Activated naive CD4-positive, alpha-beta T cell treated with anti-CD3 and anti-CD28 coated beads for 36 hours (primary cell): Measurements from ENCODE around the gene TPST1. TPM values are rescaled to one million over a fixed set of nuclear protein-coding genes. Genes with fewer than 3 reads are reported as not detected.
"Not testable (repeated sequence)": the region's sequence is repeated elsewhere in the genome, so short reads cannot be mapped to it uniquely, and the experiment has no call there.

Experiments
- CTCF ChIA-PET: fragments of 350-600 bp; sonication (Branson Sonifier 250); formaldehyde crosslinking; loops from one replicate; lab custom pipeline; 2021; ENCODE audit warnings: antibody characterized with exemption; lab: Charles Lee
- DNase-seq: peaks from one replicate; pipeline ENCODE4 v3.0.0-alpha.2; 2020
- H3K27ac Mint-ChIP-seq: one replicate; pipeline ENCODE4 v1.8.0; 2021; ENCODE audit warnings: mild to moderate bottlenecking, mixed read lengths
- H3K27me3 Mint-ChIP-seq: one replicate; pipeline ENCODE4 v1.8.0; 2021; ENCODE audit warnings: low read depth, mixed read lengths
- H3K36me3 Mint-ChIP-seq: one replicate; pipeline ENCODE4 v1.8.0; 2021; ENCODE audit warnings: low read depth, mixed read lengths
- H3K4me1 Mint-ChIP-seq: one replicate; pipeline ENCODE4 v1.8.0; 2021; ENCODE audit warnings: low read depth, mixed read lengths
- H3K4me3 Mint-ChIP-seq: one replicate; pipeline ENCODE4 v1.8.0; 2021; ENCODE audit warnings: mild to moderate bottlenecking, moderate library complexity, mixed read lengths
- H3K9me3 Mint-ChIP-seq: one replicate; pipeline ENCODE4 v1.8.0; 2021; ENCODE audit warnings: mixed read lengths
- intact Hi-C: fragments of 100-400 bp; cut with micrococcal nuclease; formaldehyde crosslinking; loops from one replicate; pipeline ENCODE4 v1.15.1; 2023
- total RNA-seq, 2 experiments: library from RNA; stranded (reverse); gene quantifications; one replicate each; pipeline ENCODE4 v1.2.3, GENCODE V29; 2021

The TPST1 gene
- total RNA-seq, 2 experiments from 2014 or later = 1.9 to 3.8 TPM

DNA sequence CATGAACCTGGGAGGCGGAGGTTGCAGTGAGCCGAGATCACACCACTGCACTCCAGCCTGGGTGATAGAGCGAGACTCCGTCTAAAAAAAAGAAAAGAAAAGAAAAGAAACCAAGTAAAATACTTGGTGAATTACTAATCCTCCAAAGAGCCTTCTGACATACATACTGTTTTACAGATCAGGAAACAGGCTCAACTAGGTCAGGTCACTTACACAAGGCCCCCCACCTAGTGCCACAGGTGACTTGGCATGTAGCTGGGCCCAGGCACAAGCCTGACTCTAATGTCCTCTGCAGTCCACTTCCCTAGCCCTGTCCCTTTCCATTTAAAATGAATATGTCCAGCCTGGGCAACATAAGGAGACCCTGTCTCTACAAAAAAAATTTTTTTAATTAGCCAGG, 157.0 kb downstream of the TPST1 start:
- no peaks in the 10 kb centered on the region for H3K36me3 Mint-ChIP-seq
- DNase-seq = no peak
- H3K27ac Mint-ChIP-seq = no peak overlapping the region
- no peaks in the 10 kb centered on the region for H3K27me3 Mint-ChIP-seq
- H3K4me3 Mint-ChIP-seq = no peak overlapping the region
- CTCF ChIA-PET = no interaction called here
- H3K9me3 Mint-ChIP-seq = no peaks in the 10 kb centered on the region
- intact Hi-C loops = no loop called here
- H3K4me1 Mint-ChIP-seq = no peaks in the 10 kb centered on the region

- intact Hi-C loops = no loop called here
- Mint-ChIP-seq H3K4me1 (no peaks in the 10 kb centered on the region), H3K27ac (no peak overlapping the region), H3K36me3 (no peaks in the 10 kb centered on the region), H3K9me3 (no peaks in the 10 kb centered on the region), H3K4me3 (no peak overlapping the region), H3K27me3 (no peaks in the 10 kb centered on the region)
- DNase-seq = no peak
- CTCF ChIA-PET = no interaction called here
Measured at GRCh38 chr7:66363635-66364034, 158.5 kb downstream of the TPST1 start.

DNA sequence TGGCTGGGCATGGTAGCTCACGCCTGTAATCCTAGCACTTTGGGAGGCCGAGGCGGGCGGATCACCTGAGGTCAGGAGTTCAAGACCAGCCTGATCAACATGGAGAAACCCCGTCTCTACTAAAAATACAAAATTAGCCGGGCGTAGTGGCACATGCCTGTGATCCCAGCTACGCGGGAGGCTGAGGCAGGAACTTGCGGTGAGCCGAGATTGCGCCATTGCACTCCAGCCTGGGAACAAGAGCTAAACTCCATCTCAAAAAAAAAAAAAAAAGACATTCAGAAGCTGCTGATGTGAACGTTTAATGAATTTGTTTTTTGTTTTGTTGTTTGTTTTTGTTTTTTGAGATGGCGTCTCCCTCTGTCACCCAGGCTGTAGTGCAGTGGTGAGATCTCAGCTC, 159.9 kb downstream of the TPST1 start:
- CTCF ChIA-PET, H3K4me1 Mint-ChIP-seq, DNase-seq, H3K9me3 Mint-ChIP-seq, intact Hi-C loops, H3K27me3 Mint-ChIP-seq, H3K27ac Mint-ChIP-seq, H3K4me3 Mint-ChIP-seq, H3K36me3 Mint-ChIP-seq: not testable (repeated sequence)

GRCh38 chr7:66371096-66371824, 166.1 kb downstream of the TPST1 start:
- CTCF ChIA-PET = no interaction called here
- intact Hi-C loops = no loop called here
- no peaks in the 10 kb centered on the region for H3K36me3 Mint-ChIP-seq

GRCh38 chr7:66374141-66374840, 169.2 kb downstream of the TPST1 start:
- H3K9me3 Mint-ChIP-seq, H3K27ac Mint-ChIP-seq, intact Hi-C loops, H3K36me3 Mint-ChIP-seq, DNase-seq, H3K4me3 Mint-ChIP-seq, H3K4me1 Mint-ChIP-seq, H3K27me3 Mint-ChIP-seq: not testable (repeated sequence)
- CTCF ChIA-PET = interaction anchor here (0.6 kb wide), 1 partner anchor 378 kb away, joined by 3 read pairs; no protein-coding TSS in a partner anchor

More at GRCh38 chr7:66371096-66371824, 166.1 kb downstream of the TPST1 start:
- no peaks in the 10 kb centered on the region for H3K27me3 Mint-ChIP-seq
- no peaks in the 10 kb centered on the region for H3K9me3 Mint-ChIP-seq
- no peaks in the 10 kb centered on the region for H3K4me1 Mint-ChIP-seq
- H3K27ac Mint-ChIP-seq = no peak overlapping the region
- no peak overlapping the region for H3K4me3 Mint-ChIP-seq
- no peak for DNase-seq

GRCh38 chr7:66376264-66376945, 171.3 kb downstream of the TPST1 start:
- DNase-seq = no peak
- H3K4me3 Mint-ChIP-seq = no peak overlapping the region
- CTCF ChIA-PET = interaction anchor here (0.6 to 1.1 kb wide), 2 partner anchors 37 to 146 kb away, joined by 3 read pairs; no protein-coding TSS in a partner anchor
- peaks cover 14% of the 10 kb centered on the region for H3K9me3 Mint-ChIP-seq
- H3K27me3 Mint-ChIP-seq = no peaks in the 10 kb centered on the region
- H3K36me3 Mint-ChIP-seq = peaks cover 17% of the 10 kb centered on the region
- no peak overlapping the region for H3K27ac Mint-ChIP-seq
- intact Hi-C loops = no loop called here
- H3K4me1 Mint-ChIP-seq = no peaks in the 10 kb centered on the region

- H3K4me3 Mint-ChIP-seq = no peak overlapping the region
- intact Hi-C loops = no loop called here
- H3K9me3 Mint-ChIP-seq = peaks cover 14% of the 10 kb centered on the region
- no peak for DNase-seq
- CTCF ChIA-PET = interaction anchor here (0.6 to 1.1 kb wide), 2 partner anchors 37 to 146 kb away, joined by 3 read pairs; no protein-coding TSS in a partner anchor
- no peaks in the 10 kb centered on the region for H3K27me3 Mint-ChIP-seq
- no peak overlapping the region for H3K27ac Mint-ChIP-seq
- H3K4me1 Mint-ChIP-seq = no peaks in the 10 kb centered on the region
- peaks cover 17% of the 10 kb centered on the region for H3K36me3 Mint-ChIP-seq
Measured at GRCh38 chr7:66377045-66377444, 171.9 kb downstream of the TPST1 start.

GRCh38 chr7:66377714-66378113, 172.6 kb downstream of the TPST1 start:
- DNase-seq = no peak
- H3K36me3 Mint-ChIP-seq = peaks cover 17% of the 10 kb centered on the region
- CTCF ChIA-PET = no interaction called here
- H3K27me3 Mint-ChIP-seq = no peaks in the 10 kb centered on the region
- peaks cover 14% of the 10 kb centered on the region for H3K9me3 Mint-ChIP-seq
- no peak overlapping the region for H3K4me3 Mint-ChIP-seq
- no peaks in the 10 kb centered on the region for H3K4me1 Mint-ChIP-seq
- H3K27ac Mint-ChIP-seq = no peak overlapping the region
- intact Hi-C loops = no loop called here

DNA sequence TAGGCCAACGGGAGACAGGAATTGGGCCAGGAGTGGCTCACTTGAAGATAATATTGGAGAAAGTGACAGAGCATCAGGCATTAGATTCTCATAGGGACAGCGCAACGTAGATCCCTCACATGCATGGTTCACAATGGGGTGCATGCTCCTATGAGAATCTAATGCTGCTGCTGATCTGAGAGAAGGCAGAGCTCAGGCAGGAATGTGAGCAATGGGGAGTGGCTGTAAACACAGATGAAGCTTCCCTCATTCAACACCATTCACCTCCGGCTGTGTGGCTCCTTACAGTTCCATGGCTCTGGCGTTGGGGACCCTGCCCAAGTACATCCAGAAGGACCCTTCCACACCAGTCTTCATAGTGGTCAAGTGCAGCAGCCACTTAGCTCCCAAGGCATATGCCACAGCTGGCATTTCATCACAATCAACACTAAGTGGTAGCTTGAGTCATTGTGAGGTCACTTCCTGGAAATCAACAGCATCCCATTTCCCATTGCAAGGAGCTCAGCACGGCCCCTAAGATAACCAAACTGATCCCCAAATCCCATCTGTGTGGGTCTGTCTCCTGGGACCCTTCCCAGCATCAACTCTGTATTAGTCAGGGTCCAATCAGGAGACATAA, 174.5 kb downstream of the TPST1 start:
- H3K27ac Mint-ChIP-seq = no peak overlapping the region
- peaks cover 17% of the 10 kb centered on the region for H3K36me3 Mint-ChIP-seq

DNA sequence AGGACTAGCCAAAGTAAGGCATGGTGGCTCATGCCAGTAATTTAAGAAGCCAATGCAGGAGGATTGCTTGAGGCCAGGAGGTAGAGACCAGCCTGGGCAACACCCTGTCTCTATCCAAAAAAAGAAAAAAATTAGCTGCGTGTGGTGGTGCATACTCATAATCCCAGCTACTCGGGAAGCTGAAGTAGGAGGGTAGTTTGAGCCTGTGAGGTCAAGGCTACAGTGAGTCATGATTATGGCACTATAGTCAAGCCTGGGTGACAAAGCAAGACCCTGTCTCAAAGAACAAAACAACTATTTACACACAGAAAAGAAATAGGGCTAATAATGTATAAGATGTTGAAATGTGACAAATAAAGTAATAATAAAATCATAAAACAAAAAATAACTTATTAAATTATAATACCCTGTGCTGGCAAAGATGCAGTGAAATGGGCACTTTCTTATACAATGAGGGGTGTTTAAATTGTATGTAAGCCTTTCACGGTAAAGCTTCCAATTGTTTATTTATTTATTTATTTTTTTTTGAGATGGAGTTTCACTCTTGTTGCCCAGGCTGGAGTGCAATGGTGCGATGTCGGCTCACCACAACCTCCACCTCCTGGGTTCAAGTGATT, 175.2 kb downstream of the TPST1 start:
- H3K4me1 Mint-ChIP-seq = no peaks in the 10 kb centered on the region
- no peak overlapping the region for H3K4me3 Mint-ChIP-seq
- intact Hi-C loops = no loop called here

More for the DNA sequence above, 174.5 kb downstream of the TPST1 start:
- CTCF ChIA-PET = interaction anchor here (0.5 to 0.6 kb wide), 2 partner anchors 346 to 692 kb away, joined by 3 read pairs; no protein-coding TSS in a partner anchor
- Mint-ChIP-seq H3K4me3 (no peak overlapping the region), H3K9me3 (peaks cover 14% of the 10 kb centered on the region), H3K27me3 (no peaks in the 10 kb centered on the region), H3K4me1 (no peaks in the 10 kb centered on the region)
- DNase-seq = no peak
- intact Hi-C loops = no loop called here

GRCh38 chr7:66382182-66382923, 177.2 kb downstream of the TPST1 start:
- H3K4me1 Mint-ChIP-seq, H3K4me3 Mint-ChIP-seq, intact Hi-C loops, H3K27ac Mint-ChIP-seq, H3K27me3 Mint-ChIP-seq, CTCF ChIA-PET, DNase-seq: not testable (repeated sequence)
- H3K36me3 Mint-ChIP-seq = peaks cover 17% of the 10 kb centered on the region
- H3K9me3 Mint-ChIP-seq = peaks cover 14% of the 10 kb centered on the region

More for the DNA sequence above, 175.2 kb downstream of the TPST1 start:
- CTCF ChIA-PET = no interaction called here
- Mint-ChIP-seq H3K27me3 (no peaks in the 10 kb centered on the region), H3K36me3 (peaks cover 17% of the 10 kb centered on the region), H3K9me3 (peaks cover 14% of the 10 kb centered on the region), H3K27ac (no peak overlapping the region)
- no peak for DNase-seq
